OCI-LY1 (cell line): ENCODE measurements around the gene SCAPER.

Source experiments
- CTCF ChIP-seq: fragments of 200-600 bp; sonication (generic), shearing (Covaris generic); IDR thresholded peaks from 2 replicates; pipeline ENCODE4 v1.5.1; 2017; ENCODE audit warnings: mild to moderate bottlenecking, antibody characterized with exemption, low read length, moderate library complexity, mixed read lengths
- EZH2 ChIP-seq: fragments of 200-600 bp; sonication (generic), shearing (Covaris generic); IDR thresholded peaks from 2 replicates; pipeline ENCODE4 v1.8.0; 2017; ENCODE audit warnings: borderline replicate concordance, mixed run types, mild to moderate bottlenecking, antibody characterized with exemption, low read length, moderate library complexity, mixed read lengths

- TF ChIP-seq CTCF (no peak), EZH2 (no peak)
Observed at GRCh38 chr15:76468722-76469121, 436.4 kb downstream of the SCAPER start.
